SK-N-MC (cell line): ENCODE results near the gene ZSCAN29.

ENCODE experiments used
- EZH2 ChIP-seq: fragments of 200-600 bp; sonication (generic); IDR thresholded peaks from one replicate; pipeline ENCODE4 v1.6.1; 2017; ENCODE audit warnings: antibody characterized with exemption
- POLR2AphosphoS5 ChIP-seq: IDR thresholded peaks from 2 replicates; pipeline ENCODE4 v1.6.1; 2012; ENCODE audit warnings: mild to moderate bottlenecking, low read depth, low read length, borderline replicate concordance

DNA sequence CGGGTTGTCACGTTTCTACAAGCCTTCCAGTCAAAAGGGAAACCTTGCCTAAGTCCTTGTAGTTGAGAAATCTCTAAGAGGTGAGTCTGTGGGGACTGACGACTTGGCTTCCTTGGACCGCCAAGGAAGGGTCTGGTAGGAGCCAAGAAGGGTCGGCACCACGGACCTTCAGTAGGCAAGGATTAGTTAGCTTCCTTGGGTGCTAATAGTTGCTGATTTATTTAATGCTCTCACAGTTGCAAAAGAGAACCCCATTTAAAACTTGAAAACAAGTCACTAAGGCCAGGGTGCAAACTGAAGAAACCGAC is 40.1 kb downstream of the ZSCAN29 start:
- TF ChIP-seq EZH2 (no peak), POLR2AphosphoS5 (no peak)
